Loucy (cell line): ENCODE results near the gene GPER1.

Source experiments
- CTCF ChIP-seq: fragments of 200-600 bp; sonication (generic); conservative IDR thresholded peaks from 2 replicates; pipeline ENCODE4 v1.5.1; 2014; ENCODE audit warnings: mild to moderate bottlenecking, antibody characterized with exemption, low read length
- EZH2phosphoT487 ChIP-seq: fragments of 200-600 bp; IDR thresholded peaks from 2 replicates; pipeline ENCODE4 v1.6.1; 2018; ENCODE audit warnings: antibody characterized with exemption, mild to moderate bottlenecking, moderate library complexity, borderline replicate concordance

- TF ChIP-seq CTCF (no peak), EZH2phosphoT487 (no peak)
Measured at GRCh38 chr7:1056785-1057410, 31.0 kb upstream of the GPER1 start.
